CD4-positive, alpha-beta T cell treated with Interleukin-10 for 1 hour (primary cell): ENCODE results near the gene QKI.
"Not testable (repeated sequence)": the region's sequence is repeated elsewhere in the genome, so short reads cannot be mapped to it uniquely, and the experiment has no call there.

Experiments used
- DNase-seq: peaks from one replicate; pipeline ENCODE4 v3.0.0-alpha.2; 2020

Gene QKI

GRCh38 chr6:163415620-163416556 lies 1.4 kb downstream of the QKI start:
- DNase-seq = peak; percentile 46

DNA sequence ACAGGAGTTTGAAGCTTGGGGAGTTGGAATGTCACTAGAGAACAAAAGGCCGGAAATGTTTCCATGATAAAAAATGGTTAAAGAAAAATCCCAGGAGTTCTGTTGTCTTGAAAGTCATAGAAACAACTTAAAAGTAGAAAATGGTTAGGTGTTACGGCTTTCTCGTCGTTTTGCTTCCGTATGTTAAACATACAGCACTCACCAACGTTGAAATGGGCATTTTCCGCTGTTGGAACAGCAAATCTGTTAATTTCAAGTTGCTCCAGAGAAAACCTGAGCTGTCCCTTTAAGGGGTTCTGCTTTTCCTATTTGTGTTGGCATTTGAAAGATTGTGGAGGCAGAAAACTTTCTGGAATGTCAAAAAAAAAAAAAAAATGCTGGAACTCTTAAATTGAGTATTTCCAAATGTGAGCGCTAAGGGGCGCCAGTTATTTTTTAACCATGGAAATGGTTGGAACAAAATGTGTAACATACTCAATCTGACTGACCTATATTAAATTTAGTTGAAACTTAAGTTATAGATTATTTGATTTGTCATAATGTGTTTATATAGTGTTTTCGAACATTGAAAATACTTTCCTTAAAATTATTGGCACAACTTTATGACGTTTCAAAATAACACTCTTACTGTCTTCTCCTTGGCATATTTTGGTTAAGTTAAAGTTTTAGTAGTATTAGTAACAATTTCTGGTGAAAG lies 2.2 kb downstream of the QKI start:
- DNase-seq = peak; percentile 57

GRCh38 chr6:163417595-163417994 lies 3.1 kb downstream of the QKI start:
- no peak for DNase-seq

GRCh38 chr6:163418311-163419029 lies 4.0 kb downstream of the QKI start:
- no peak for DNase-seq

GRCh38 chr6:163419413-163420288 lies 5.1 kb downstream of the QKI start:
- no peak for DNase-seq

GRCh38 chr6:163420289-163420614 lies 5.7 kb downstream of the QKI start:
- no peak for DNase-seq

GRCh38 chr6:163422550-163422949 lies 8.0 kb downstream of the QKI start:
- no peak for DNase-seq

DNA sequence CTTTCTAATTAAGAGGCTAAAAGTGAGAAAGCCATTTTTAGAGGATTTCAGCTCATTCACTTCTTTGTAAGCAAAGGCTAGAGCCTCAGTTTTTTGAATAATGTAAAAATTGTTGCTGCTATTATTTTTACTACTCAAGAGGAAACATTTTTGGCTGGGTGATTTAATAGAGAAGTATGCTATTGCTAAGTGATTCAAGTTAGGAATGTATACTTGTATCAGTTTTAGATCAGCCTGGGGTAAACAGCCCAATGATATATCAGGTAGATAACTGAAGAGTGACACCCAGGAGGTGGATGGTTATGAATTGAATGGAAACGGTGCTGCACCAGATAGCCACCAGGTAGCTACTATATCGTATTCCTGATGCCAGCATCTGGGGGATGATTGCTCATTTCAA lies 9.2 kb downstream of the QKI start:
- DNase-seq = no peak

- DNase-seq = peak; percentile 45
Observed at GRCh38 chr6:163427498-163428254, 13.2 kb downstream of the QKI start.

- no peak for DNase-seq
Observed at GRCh38 chr6:163428373-163428772, 13.9 kb downstream of the QKI start.

- no peak for DNase-seq
Observed at GRCh38 chr6:163429858-163430448, 15.4 kb downstream of the QKI start.

GRCh38 chr6:163432300-163432699 lies 17.8 kb downstream of the QKI start:
- no peak for DNase-seq

DNA sequence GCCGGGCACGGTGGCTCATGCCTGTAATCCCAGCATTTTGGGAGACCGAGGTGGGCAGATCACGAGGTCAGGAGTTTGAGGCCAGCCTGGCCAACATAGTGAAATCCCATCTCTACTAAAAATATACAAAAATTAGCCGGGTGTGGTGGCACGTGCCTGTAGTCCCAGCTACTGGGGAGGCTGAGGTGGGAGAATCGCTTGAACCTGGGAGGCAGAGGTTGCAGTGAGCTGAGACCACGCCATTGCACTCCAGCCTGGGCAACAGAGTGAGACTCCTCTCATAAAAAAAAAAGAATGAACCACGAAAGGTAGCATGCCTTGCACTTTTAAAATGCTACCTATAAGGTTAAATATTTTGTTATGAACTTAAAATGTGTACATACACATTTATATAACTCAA lies 19.0 kb downstream of the QKI start:
- not testable (repeated sequence) for DNase-seq

DNA sequence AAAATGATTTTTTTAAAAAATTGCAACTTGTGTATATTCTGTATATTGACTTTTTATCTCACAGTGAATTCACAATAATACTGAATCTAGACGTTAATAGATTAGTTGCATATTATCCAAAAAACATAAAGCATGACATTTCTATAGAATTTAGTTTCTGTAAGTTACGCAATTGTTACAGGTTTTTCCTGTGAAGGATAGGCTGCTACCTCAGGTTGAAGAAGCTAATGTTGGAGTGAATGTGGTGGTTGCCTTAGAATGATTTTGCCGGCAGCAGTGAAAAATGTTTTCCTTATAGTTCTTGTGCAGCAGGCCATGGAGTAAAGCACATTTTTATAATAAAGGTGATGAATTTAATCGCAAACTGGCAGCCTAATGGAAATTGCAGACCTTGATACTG lies 20.5 kb downstream of the QKI start:
- no peak for DNase-seq

DNA sequence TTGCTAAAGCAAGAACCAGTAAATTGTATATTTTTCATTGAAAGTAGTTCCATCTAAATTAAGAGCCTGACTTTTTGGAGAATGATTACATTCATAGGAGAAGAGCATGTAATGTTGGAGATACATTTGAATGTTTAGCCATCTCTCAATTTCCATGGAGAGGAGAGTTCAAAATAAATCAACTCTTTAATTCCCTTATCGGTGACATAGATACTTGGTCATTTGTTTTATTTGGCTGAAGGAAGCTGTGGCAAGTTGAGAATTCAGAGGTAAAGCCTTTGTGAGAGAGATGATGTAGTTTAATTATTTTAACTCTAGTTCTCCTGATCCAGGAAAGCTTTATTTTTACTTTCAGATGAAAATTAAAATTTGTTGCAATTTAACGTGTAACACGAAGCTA lies 22.3 kb downstream of the QKI start:
- DNase-seq = no peak

DNA sequence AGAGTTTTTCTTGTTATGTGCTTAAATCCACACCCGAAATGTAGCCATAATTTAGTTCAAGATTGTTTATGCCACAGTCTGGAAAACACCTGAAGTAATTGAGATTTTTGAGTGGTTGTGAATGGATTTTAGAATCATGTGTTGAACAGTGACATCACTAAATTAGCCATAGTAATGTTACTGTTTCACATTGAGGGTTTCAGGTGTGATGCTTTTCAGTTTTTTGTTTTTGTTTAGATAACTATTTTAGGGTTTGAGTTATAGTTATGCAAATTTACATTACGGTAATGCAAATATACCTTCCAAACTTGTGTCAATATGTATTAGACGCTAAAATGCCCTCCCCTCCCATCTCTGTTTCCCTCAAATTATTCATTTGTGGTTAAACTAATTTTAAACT lies 22.9 kb downstream of the QKI start:
- DNase-seq = no peak

DNA sequence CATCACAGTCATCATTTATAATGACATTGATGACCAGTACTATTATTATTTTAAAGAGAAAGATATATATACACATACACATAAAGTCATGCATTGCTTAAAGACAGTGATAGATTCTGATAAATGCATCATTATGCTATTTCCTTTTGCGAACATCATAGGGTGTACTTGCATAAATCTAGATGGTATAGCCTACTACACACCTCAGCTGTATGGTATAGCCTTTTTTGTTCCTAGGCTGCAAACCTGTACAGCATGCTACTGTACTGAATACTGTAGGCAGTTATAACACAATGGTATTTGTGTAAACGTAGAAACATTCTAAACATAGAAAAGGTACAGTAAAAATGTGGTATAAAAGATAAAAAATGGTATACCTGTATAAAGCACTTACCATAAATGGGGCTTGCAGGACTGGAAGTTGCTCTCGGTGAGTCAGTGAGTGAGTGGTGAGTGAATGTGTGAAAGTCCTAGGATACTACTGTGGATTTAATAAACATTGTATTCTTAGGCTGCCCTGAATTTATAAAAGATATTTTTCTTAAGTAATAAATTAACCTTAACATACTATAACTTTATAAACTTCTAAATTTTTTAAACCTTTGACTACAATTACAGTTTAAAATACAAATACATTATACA lies 23.9 kb downstream of the QKI start:
- no peak for DNase-seq

- peak; percentile 55 for DNase-seq
Observed at GRCh38 chr6:163438940-163439335, 24.4 kb downstream of the QKI start.

- not testable (repeated sequence) for DNase-seq
Observed at GRCh38 chr6:163439390-163439789, 24.9 kb downstream of the QKI start.

- DNase-seq = no peak
Observed at GRCh38 chr6:163439997-163440396, 25.5 kb downstream of the QKI start.

GRCh38 chr6:163442336-163442735 lies 27.8 kb downstream of the QKI start:
- DNase-seq = no peak
